Gastrocnemius medialis (tissue), 4 donors: ENCODE measurements around the gene PIK3C3. TPM values are rescaled to one million over a fixed set of nuclear protein-coding genes. Genes with fewer than 3 reads are reported as not detected.
"Not testable (repeated sequence)": the region's sequence is repeated elsewhere in the genome, so short reads cannot be mapped to it uniquely, and the experiment has no call there.

Source experiments
- ATAC-seq, 2 donors: fragments of 150-250 bp; one replicate each; pipeline ENCODE4 v1.9.1; 2016
- DNase-seq, 2 donors: peaks; one replicate each; pipeline ENCODE4 v3.0.0-alpha.2; 2019
- H3K27ac ChIP-seq, 4 donors: fragments of 200-600 bp; sonication (generic); 1 replicate in 1 of 4; 2 replicates in 3 of 4; pipeline ENCODE4 v1.5.1; 2016 to 2018; ENCODE audit warnings: mild to moderate bottlenecking in 2 of 4, moderate library complexity in 1 of 4
- H3K27me3 ChIP-seq, 3 donors: fragments of 200-600 bp; sonication (generic) in 2 of 3; 1 replicate in 1 of 3; 2 replicates in 2 of 3; pipeline versions ENCODE4 v1.5.1 to v1.6.0; 2016 to 2019; ENCODE audit warnings: mild to moderate bottlenecking in 1 of 3, moderate library complexity in 1 of 3
- H3K36me3 ChIP-seq, 2 donors: fragments of 200-600 bp; sonication (generic) in 1 of 2; one replicate each; pipeline ENCODE4 v1.5.1; 2017 to 2018
- H3K4me1 ChIP-seq, 2 donors: fragments of 200-600 bp; sonication (generic) in 1 of 2; one replicate each; pipeline ENCODE4 v1.5.1; 2016 to 2017; ENCODE audit warnings: mild to moderate bottlenecking in 2 of 2
- H3K4me3 ChIP-seq, 4 donors: fragments of 200-600 bp; sonication (generic) in 3 of 4; 1 replicate in 1 of 4; 2 replicates in 3 of 4; pipeline ENCODE4 v1.5.1; 2016 to 2019; ENCODE audit warnings: mild to moderate bottlenecking in 2 of 4
- H3K9me3 ChIP-seq, 3 donors: fragments of 200-600 bp; sonication (generic) in 2 of 3; 1 replicate in 1 of 3; 2 replicates in 2 of 3; pipeline ENCODE4 v1.5.1; 2016 to 2019
- POLR2A ChIP-seq, 2 donors: fragments of 450-650 bp; IDR thresholded peaks; one replicate each; pipeline ENCODE4 v1.6.1; 2017; ENCODE audit warnings: antibody characterized with exemption in 2 of 2, mild to moderate bottlenecking in 2 of 2, moderate library complexity in 2 of 2
- in situ Hi-C, 4 donors: fragments of 200-750 bp; cut with MboI; loops; one replicate each; pipeline versions ENCODE4 v1.15.0 to v1.8.0; 2017; ENCODE audit warnings: low sequenced_read_pairs in 4 of 4
- intact Hi-C: fragments of 100-400 bp; cut with DNase I; formaldehyde crosslinking; loops from one replicate; pipeline ENCODE4 v1.15.1; 2023; ENCODE audit warnings: low total_unique reads
- total RNA-seq, 4 donors: library from RNA; depleted of rRNA; stranded (reverse); fragments of >200 nt; gene quantifications; one replicate each; pipeline versions ENCODE4 v1.1.0 to v1.2.3, GENCODE V29; 2016
- TF ChIP-seq, protein P1 (sequence below), 5 experiments: fragments of 450-650 bp in 3 of 5; fragments of 200-600 bp in 2 of 5; sonication (generic) in 2 of 5; IDR thresholded peaks in 4 of 5; conservative IDR thresholded peaks in 1 of 5; 1 replicate in 4 of 5; 2 replicates in 1 of 5; pipeline ENCODE4 v1.5.1; 2016 to 2019; ENCODE audit warnings: antibody characterized with exemption in 5 of 5, mild to moderate bottlenecking in 3 of 5, moderate library complexity in 3 of 5

PIK3C3 gene
- total RNA-seq, 4 donors from 2014 or later, result 21.7 to 38.6 (median 29.6) TPM

DNA sequence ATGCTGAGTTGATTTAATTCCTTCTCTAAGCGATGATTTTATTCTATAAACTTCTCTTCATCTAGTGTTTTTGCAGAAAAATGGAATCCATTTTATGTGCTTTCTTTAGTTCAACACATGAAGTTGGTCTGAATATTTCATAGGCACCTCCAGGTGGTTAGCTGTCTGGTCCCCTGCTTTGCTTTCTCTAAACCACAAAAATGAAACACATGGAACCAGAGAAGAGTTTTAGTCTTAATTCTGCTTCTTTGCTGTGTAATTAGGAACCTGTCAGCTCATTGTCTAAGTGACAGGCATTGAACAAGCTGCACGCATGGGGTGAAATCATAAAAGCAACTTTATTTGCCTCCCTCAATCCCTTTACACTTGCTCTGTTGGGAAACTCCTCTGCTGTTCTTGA, 150.4 kb downstream of the PIK3C3 start:
- intact Hi-C loops (no loop called here), in situ Hi-C loops (loop anchor here (25.0 kb wide), 3 partner anchors 1157 to 1482 kb away; no protein-coding TSS in a partner anchor)
- Histone ChIP-seq H3K27me3 (no peaks in the 10 kb centered on the region), H3K9me3 (no peaks in the 10 kb centered on the region), H3K27ac (no peak overlapping the region), H3K36me3 (no peaks in the 10 kb centered on the region), H3K4me1 (no peaks in the 10 kb centered on the region), H3K4me3 (no peak overlapping the region)
- ATAC-seq (no peak), DNase-seq (no peak)
- TF ChIP-seq, protein P1, sequence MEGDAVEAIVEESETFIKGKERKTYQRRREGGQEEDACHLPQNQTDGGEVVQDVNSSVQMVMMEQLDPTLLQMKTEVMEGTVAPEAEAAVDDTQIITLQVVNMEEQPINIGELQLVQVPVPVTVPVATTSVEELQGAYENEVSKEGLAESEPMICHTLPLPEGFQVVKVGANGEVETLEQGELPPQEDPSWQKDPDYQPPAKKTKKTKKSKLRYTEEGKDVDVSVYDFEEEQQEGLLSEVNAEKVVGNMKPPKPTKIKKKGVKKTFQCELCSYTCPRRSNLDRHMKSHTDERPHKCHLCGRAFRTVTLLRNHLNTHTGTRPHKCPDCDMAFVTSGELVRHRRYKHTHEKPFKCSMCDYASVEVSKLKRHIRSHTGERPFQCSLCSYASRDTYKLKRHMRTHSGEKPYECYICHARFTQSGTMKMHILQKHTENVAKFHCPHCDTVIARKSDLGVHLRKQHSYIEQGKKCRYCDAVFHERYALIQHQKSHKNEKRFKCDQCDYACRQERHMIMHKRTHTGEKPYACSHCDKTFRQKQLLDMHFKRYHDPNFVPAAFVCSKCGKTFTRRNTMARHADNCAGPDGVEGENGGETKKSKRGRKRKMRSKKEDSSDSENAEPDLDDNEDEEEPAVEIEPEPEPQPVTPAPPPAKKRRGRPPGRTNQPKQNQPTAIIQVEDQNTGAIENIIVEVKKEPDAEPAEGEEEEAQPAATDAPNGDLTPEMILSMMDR (IDR thresholded peaks at IDR 0.05 in 4 of 5, conservative IDR thresholded peaks at IDR 0.05 in 1 of 5), result no peak
- no peak for TF ChIP-seq POLR2A (IDR thresholded peaks at IDR 0.05)

DNA sequence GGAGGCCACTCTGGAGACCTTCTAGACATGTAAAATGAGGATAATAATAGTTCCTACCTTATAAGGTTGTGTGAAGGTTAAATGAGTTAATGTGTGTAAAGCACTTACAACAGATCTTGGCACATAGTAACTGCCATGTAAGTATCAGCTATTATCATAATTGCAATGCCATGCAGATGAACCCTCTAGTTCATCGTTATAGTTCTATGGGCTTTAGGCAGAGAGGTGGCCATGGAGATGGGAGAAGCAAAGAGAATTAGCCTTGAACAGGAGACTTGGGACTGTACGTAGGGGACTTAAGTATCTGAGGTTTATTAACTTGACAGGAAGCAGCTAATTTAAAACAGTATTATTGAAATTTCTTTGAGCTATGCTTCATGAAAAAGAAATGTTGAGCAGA, 151.8 kb downstream of the PIK3C3 start:
- no peak for DNase-seq
- intact Hi-C loops (no loop called here), in situ Hi-C loops (loop anchor here (25.0 kb wide), 3 partner anchors 1156 to 1481 kb away; no protein-coding TSS in a partner anchor)
- H3K4me1 ChIP-seq, result no peaks in the 10 kb centered on the region
- H3K4me3 ChIP-seq, result no peak overlapping the region
- TF ChIP-seq, protein P1 (IDR thresholded peaks at IDR 0.05 in 4 of 5, conservative IDR thresholded peaks at IDR 0.05 in 1 of 5), result no peak
- TF ChIP-seq POLR2A (IDR thresholded peaks at IDR 0.05), result no peak
- no peak for ATAC-seq
- H3K27ac ChIP-seq, result no peak overlapping the region
- H3K9me3 ChIP-seq, result no peaks in the 10 kb centered on the region
- H3K36me3 ChIP-seq, result no peaks in the 10 kb centered on the region
- H3K27me3 ChIP-seq, result no peaks in the 10 kb centered on the region

DNA sequence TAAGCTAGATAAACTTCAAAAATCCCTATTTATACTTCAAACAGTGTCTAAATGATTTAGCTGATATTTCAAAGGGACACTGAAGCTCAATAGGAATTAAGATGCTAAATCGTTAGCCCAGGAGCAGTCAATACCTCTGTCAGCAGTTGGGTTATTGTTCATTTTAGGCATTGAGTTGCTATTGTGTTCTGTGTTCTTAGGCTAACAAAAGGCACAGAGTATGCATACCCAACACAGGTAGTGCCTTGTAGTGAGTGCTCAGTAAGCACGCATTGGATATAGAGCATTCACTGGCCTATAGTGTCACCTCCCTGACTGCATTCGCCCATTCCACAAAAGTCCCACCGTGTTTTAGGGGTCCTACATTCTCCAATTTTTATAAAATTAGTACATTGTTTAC, 152.3 kb downstream of the PIK3C3 start:
- DNase-seq, result no peak
- Histone ChIP-seq H3K4me3 (no peak overlapping the region), H3K27ac (no peak overlapping the region), H3K36me3 (no peaks in the 10 kb centered on the region), H3K9me3 (no peaks in the 10 kb centered on the region), H3K4me1 (no peaks in the 10 kb centered on the region), H3K27me3 (no peaks in the 10 kb centered on the region)
- intact Hi-C loops, result no loop called here
- in situ Hi-C loops, result loop anchor here (25.0 kb wide), 3 partner anchors 1155 to 1480 kb away; no protein-coding TSS in a partner anchor
- no peak for ATAC-seq
- TF ChIP-seq POLR2A (IDR thresholded peaks at IDR 0.05), result no peak
- TF ChIP-seq, protein P1 (IDR thresholded peaks at IDR 0.05 in 4 of 5, conservative IDR thresholded peaks at IDR 0.05 in 1 of 5), result no peak

DNA sequence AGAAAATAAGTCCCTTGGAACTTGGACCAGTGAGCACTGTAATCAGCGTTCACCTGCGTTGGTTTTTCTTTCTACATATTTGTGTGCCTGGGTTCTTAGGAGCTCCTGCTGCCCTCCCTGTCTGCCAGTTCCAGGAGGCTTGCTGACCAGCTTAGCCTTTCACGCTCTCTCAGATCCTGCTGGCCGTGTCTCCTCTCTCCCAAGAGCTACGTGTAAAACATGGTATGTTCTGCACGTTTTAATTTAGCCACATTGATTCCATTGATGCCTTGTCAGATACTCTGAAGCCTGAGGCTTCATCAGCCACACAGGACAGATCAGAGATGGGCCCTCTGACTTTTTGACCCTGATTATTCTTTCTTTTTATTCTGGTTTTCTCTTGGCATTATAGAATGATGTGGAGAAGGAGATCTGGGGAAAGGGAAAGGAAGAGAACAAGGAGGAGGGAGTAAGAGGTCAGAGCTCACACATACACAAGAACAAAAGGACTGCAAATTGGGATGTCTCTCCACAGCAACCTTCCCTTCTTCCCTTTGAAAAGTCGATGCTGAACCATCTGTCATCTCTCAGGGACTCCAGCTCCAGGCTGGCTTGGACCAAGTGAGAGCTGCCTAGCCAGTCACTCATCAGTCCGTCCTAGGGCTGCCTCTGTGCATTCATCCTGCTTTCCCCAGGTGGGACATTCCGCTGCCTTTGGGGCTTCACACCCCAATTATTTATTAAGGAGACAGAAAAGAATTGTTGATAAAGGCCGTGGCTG, 152.8 kb downstream of the PIK3C3 start:
- Histone ChIP-seq H3K9me3 (no peaks in the 10 kb centered on the region), H3K4me3 (no peak overlapping the region), H3K4me1 (no peaks in the 10 kb centered on the region), H3K27ac (no peak overlapping the region), H3K36me3 (no peaks in the 10 kb centered on the region), H3K27me3 (no peaks in the 10 kb centered on the region)
- ATAC-seq, result no peak
- intact Hi-C loops, result no loop called here
- TF ChIP-seq, protein P1 (IDR thresholded peaks at IDR 0.05 in 4 of 5, conservative IDR thresholded peaks at IDR 0.05 in 1 of 5), result no peak
- no peak for TF ChIP-seq POLR2A (IDR thresholded peaks at IDR 0.05)
- no peak for DNase-seq
- in situ Hi-C loops, result loop anchor here (25.0 kb wide), 3 partner anchors 1154 to 1479 kb away; no protein-coding TSS in a partner anchor

DNA sequence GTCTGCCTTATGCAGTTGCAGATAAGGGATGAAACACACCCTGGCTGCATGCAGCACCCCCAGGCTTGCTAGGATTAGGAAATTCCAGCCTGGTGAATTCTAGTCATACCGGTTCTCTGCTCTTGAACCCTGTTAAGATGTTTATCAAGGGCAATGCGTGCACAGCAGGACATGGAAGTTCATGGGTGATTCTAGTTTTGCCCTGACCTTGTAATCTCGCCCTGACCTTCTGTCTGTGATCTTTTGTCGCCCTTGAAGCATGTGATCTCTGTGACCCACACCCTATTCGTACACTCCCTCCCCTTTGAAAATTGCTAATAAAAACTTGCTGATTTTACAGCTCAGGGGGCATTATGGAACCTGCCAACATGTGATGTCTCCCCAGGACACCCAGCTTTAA, 157.1 kb downstream of the PIK3C3 start:
- not testable (repeated sequence) for H3K36me3 ChIP-seq, H3K9me3 ChIP-seq, DNase-seq, H3K4me1 ChIP-seq, H3K4me3 ChIP-seq, ATAC-seq, H3K27me3 ChIP-seq, H3K27ac ChIP-seq
- in situ Hi-C loops (loop anchor here (25.0 kb wide), 3 partner anchors 1150 to 1475 kb away; no protein-coding TSS in a partner anchor), intact Hi-C loops (loop anchor here (5.0 kb wide), 1 partner anchor 1475 kb away; no protein-coding TSS in a partner anchor)
